ENCODE results near the gene MISP.

DNA sequence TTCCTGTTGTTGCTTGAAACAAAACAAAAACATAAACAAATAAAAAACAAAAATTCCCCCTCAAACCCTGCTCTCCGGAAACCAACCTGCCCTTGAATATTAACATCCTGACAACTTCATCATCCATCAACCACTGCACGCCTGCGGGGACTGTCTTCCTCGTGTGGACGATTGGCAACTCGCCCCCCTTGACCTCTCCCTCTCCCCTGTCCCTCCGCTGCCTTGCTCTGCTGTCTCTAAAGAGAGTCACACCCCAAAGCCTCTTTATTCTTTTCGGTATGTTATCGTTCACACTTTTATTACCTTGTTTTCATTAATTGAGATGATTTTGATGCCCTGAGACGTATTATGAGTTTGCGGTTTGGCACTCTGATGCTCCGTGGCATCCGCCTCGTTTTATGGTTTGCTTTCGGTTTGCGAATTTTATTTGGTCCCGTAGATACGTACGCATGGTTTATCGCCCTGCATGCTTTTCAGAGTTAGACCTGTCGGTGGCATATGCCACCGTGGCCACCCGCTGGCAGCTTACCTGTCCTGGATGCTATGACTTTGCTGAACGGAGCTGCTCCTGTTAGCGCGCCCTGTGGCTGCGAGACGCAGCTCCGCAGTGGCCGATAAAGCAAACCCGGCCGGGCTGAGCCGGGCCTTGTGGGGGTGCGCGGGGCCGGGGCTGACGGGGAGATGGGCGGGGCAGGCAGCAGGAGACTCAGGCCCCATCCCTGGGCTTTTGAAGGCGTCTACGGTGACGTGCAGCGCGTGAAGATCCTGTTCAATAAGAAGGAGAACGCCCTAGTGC, 56.9 kb downstream of the MISP start:
- no peak for TF ChIP-seq CTCF (IDR thresholded peaks at IDR 0.05)
- TF ChIP-seq POLR2AphosphoS5 (IDR thresholded peaks at IDR 0.05; ENCODE audit: insufficient read depth in 1 of 2, low read depth in 1 of 2) = no peak
- TF ChIP-seq POLR2A (IDR thresholded peaks at IDR 0.05) = no peak

All from vagina (tissue), 2 donors.